WERI-Rb-1 (cell line): ENCODE measurements around the gene MON2.
A peak's percentile ranks its signal among the peaks of the same experiment; 100 is the strongest.

Experiments used
- DNase-seq: peaks from one replicate; pipeline ENCODE4 v3.0.0-alpha.2; 2020
- H3K27ac ChIP-seq: fragments of 250-450 bp; sonication (Bioruptor Pico); 2 replicates; pipeline ENCODE4 v1.5.1; 2020; ENCODE audit warnings: mild to moderate bottlenecking, moderate library complexity
- H3K27me3 ChIP-seq: fragments of 250-450 bp; sonication (Bioruptor Pico); 2 replicates; pipeline ENCODE4 v1.5.1; 2021; ENCODE audit warnings: mild to moderate bottlenecking, low read depth, moderate library complexity; ENCODE audit not compliant: insufficient read depth, severe bottlenecking
- H3K36me3 ChIP-seq: fragments of 250-450 bp; sonication (Bioruptor Pico); 2 replicates; pipeline ENCODE4 v1.5.1; 2020; ENCODE audit warnings: mild to moderate bottlenecking, moderate library complexity
- H3K4me3 ChIP-seq: 2 replicates; pipeline ENCODE4 v1.5.1; 2011; ENCODE audit warnings: low read depth, mild to moderate bottlenecking, control low read depth, low read length
- H3K9me3 ChIP-seq: fragments of 250-450 bp; sonication (Bioruptor Pico); 2 replicates; pipeline ENCODE4 v1.5.1; 2021; ENCODE audit warnings: mild to moderate bottlenecking, moderate library complexity; ENCODE audit not compliant: severe bottlenecking
- CTCF ChIP-seq: IDR thresholded peaks from 2 replicates; pipeline ENCODE4 v1.5.1; 2011; ENCODE audit warnings: low read depth, mild to moderate bottlenecking, control low read depth, inconsistent platforms, low read length

Gene MON2

GRCh38 chr12:62602255-62603060 is 135.8 kb downstream of the MON2 start:
- Histone ChIP-seq H3K36me3 (peaks cover 4% of the 10 kb centered on the region; the same call in 1 of the 2 replicates), H3K4me3 (peak overlapping the region; percentile 81), H3K27ac (peak overlapping the region; percentile 97), H3K9me3 (no peaks in the 10 kb centered on the region), H3K27me3 (no peaks in the 10 kb centered on the region)
- DNase-seq, result peak; percentile 94
- TF ChIP-seq CTCF, result no peak

DNA sequence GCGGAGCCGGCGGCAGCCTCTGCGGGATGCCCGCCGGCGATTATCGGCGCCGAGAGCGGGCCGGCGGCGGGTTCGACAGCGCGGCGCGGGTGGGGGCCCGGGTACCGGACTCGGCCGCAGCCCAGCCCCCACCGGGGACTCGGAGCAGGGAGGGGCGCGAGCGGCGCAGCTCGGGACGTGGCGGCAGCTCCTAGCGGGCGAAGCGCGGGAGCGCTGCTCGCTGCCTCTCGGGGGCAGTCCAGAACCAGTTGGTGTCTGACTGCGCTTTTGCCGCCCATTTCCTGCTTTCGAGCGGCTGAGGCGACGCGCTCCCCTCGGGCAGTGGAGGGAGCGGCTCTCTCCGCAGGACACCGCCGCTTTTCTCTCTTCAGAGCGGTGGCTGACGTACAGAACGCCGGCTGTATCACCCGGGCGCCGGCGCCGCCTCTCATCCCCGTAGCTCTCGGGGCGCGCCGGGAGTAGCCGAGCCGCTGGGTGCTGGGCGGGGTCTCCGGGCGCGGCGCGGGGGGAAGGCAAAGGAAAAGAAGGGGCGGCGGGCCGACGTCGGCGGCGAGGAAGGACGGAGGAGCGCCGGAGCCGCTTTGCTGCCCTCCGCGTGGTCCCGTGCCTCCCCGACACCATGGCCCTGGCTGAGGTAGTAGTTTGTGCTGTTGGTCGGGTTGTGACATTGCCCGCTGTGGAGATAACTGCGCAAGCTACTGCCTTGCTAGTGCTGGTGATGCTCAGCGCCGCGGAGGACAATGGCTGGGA is 136.6 kb downstream of the MON2 start:
- Histone ChIP-seq H3K27ac (peak overlapping the region; percentile 97), H3K27me3 (no peaks in the 10 kb centered on the region), H3K4me3 (peak overlapping the region; percentile 81), H3K9me3 (no peaks in the 10 kb centered on the region), H3K36me3 (peaks cover 4% of the 10 kb centered on the region; the same call in 1 of the 2 replicates)
- DNase-seq, result peak; percentile 84
- TF ChIP-seq CTCF, result peak; percentile 69

DNA sequence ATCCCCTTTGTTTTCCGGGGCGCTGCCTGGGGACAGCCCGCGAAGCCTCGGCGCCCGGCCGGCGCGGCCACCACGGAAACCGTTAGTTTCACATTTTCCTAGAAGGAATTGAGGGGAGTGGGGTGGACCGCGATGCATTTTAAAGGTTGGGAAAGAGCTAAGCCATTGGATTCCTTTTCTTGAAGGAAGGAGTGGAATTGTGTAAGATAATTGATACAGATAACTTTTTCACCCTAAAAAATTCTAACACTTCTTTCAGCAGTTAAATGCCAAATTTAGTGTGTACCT is 137.1 kb downstream of the MON2 start:
- no peaks in the 10 kb centered on the region for H3K9me3 ChIP-seq
- TF ChIP-seq CTCF, result no peak
- no peak for DNase-seq
- H3K27ac ChIP-seq, result peak overlapping the region; percentile 97
- peaks cover 4% of the 10 kb centered on the region; the same call in 1 of the 2 replicates for H3K36me3 ChIP-seq
- peak overlapping the region; percentile 81 for H3K4me3 ChIP-seq
- H3K27me3 ChIP-seq, result no peaks in the 10 kb centered on the region

GRCh38 chr12:62604373-62604772 is 137.7 kb downstream of the MON2 start:
- peak overlapping the region; percentile 97 for H3K27ac ChIP-seq
- no peak for TF ChIP-seq CTCF
- H3K9me3 ChIP-seq, result no peaks in the 10 kb centered on the region
- peaks cover 4% of the 10 kb centered on the region; the same call in 1 of the 2 replicates for H3K36me3 ChIP-seq
- no peaks in the 10 kb centered on the region for H3K27me3 ChIP-seq
- peak overlapping the region; percentile 81 for H3K4me3 ChIP-seq
- DNase-seq, result no peak

DNA sequence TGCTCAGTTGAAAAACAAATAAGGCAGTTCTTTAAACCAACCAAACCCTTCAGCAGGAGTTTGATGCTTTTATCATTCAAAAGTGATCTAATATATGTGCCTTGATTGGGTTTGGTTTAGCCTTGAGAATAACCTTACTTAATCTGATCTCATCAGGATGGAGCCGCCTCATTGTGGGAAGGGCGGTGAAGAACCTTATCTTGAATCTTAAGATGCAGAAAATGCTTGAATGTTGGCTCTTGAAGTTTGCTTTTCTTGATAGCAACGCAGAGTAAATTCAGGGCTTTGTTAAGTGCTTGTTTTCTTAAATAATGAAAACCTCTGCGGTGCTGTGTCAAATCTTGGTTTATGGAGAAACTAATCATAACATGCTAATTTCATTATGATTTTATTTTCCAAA is 138.2 kb downstream of the MON2 start:
- Histone ChIP-seq H3K27me3 (no peaks in the 10 kb centered on the region), H3K27ac (no peak overlapping the region), H3K4me3 (peak overlapping the region; percentile 81), H3K9me3 (no peaks in the 10 kb centered on the region), H3K36me3 (peaks cover 4% of the 10 kb centered on the region; the same call in 1 of the 2 replicates)
- no peak for TF ChIP-seq CTCF
- no peak for DNase-seq
